C4-2B (cell line): Measurements from ENCODE around the gene SIRT7.

ENCODE experiments used
- H3K27ac ChIP-seq: fragments of 450-650 bp; 2 replicates; pipeline ENCODE4 v1.5.1; 2017
- CTCF ChIP-seq: fragments of 450-650 bp; conservative IDR thresholded peaks from 2 replicates; pipeline ENCODE4 v1.5.1; 2017; ENCODE audit warnings: mild to moderate bottlenecking
- ZFX ChIP-seq: fragments of 450-650 bp; IDR thresholded peaks from 2 replicates; pipeline ENCODE4 v1.6.1; 2017

SIRT7 gene

GRCh38 chr17:81929253-81930141, 11.5 kb upstream of the SIRT7 start:
- peak overlapping the region; percentile 87; the same call in 1 of the 2 replicates for H3K27ac ChIP-seq
- TF ChIP-seq CTCF (no peak), ZFX (no peak)

- TF ChIP-seq ZFX: no peak
- TF ChIP-seq CTCF: no peak
- H3K27ac ChIP-seq: peak overlapping the region; percentile 87
Observed at GRCh38 chr17:81928544-81929252, 10.7 kb upstream of the SIRT7 start.

- H3K27ac ChIP-seq: peak within 1 kb of the TSS; percentile 87
- TF ChIP-seq CTCF (no peak; the same call in 1 of the 2 replicates), ZFX (peak; percentile 36; the same call in 1 of the 2 replicates)
Observed at GRCh38 chr17:81927653-81928543, 9.9 kb upstream of the SIRT7 start, which contains the start of gene MAFG. MAFG (minus strand) TSS chr17:81927735; CDS start chr17:81923185, 4,550 bp downstream.

- peak overlapping the region; percentile 87 for H3K27ac ChIP-seq
- TF ChIP-seq CTCF: no peak
- no peak; the same call in 1 of the 2 replicates for TF ChIP-seq ZFX
Observed at GRCh38 chr17:81927152-81927652, 9.2 kb upstream of the SIRT7 start.

- TF ChIP-seq ZFX (no peak), CTCF (no peak)
- H3K27ac ChIP-seq: peak overlapping the region; percentile 87
Observed at GRCh38 chr17:81926451-81927151, 8.6 kb upstream of the SIRT7 start.

- TF ChIP-seq ZFX (no peak), CTCF (no peak)
- H3K27ac ChIP-seq: peak overlapping the region; percentile 87
Observed at GRCh38 chr17:81925860-81926450, 8.0 kb upstream of the SIRT7 start.
